Measurements from ENCODE around the gene RPL31.

GRCh38 chr2:100990650-100991403, 11.3 kb upstream of the RPL31 start:
- TF ChIP-seq CTCF (IDR thresholded peaks at IDR 0.05): no peak
- TF ChIP-seq POLR2A (IDR thresholded peaks at IDR 0.05): no peak
- no peak for TF ChIP-seq EP300 (IDR thresholded peaks at IDR 0.05)
